ENCODE data around the gene AP4M1. TPM values are rescaled to one million over a fixed set of nuclear protein-coding genes. Genes with fewer than 3 reads are reported as not detected.
A peak's percentile ranks its signal among the peaks of the same experiment; 100 is the strongest.
"Not testable (repeated sequence)": the region's sequence is repeated elsewhere in the genome, so short reads cannot be mapped to it uniquely, and the experiment has no call there.

Gene AP4M1
- total and polyA plus RNA-seq, 3 donors from 2014 or later, result 39.1 to 54.7 (median 51.3) TPM

GRCh38 chr7:100127866-100128636 is 26.6 kb downstream of the AP4M1 start:
- H3K27ac ChIP-seq, result peak overlapping the region; percentile 87 to 97
- intact Hi-C loops (cut with DNase I; ENCODE audit: low total_unique reads), result loop anchor here (5.0 kb wide), 1 partner anchor 41 kb away; the partner anchor contains the start of gene COPS6
- TF ChIP-seq POLR2A (IDR thresholded peaks at IDR 0.05) (no peak), CTCF (IDR thresholded peaks at IDR 0.05) (no peak)
- peak overlapping the region; percentile 68 to 75 for H3K4me3 ChIP-seq
- DNase-seq, result peak; percentile 48
- H3K27me3 ChIP-seq, result no peaks in the 10 kb centered on the region
- H3K4me1 ChIP-seq, result peaks cover 17% of the 10 kb centered on the region
- WGBS, 2 donors, result 2 to 3% methylated on average over 18 to 37 of the region's 37 CpGs
- H3K9me3 ChIP-seq, result no peaks in the 10 kb centered on the region
- no peaks in the 10 kb centered on the region for H3K36me3 ChIP-seq (ENCODE audit: low read depth, missing control alignments)

DNA sequence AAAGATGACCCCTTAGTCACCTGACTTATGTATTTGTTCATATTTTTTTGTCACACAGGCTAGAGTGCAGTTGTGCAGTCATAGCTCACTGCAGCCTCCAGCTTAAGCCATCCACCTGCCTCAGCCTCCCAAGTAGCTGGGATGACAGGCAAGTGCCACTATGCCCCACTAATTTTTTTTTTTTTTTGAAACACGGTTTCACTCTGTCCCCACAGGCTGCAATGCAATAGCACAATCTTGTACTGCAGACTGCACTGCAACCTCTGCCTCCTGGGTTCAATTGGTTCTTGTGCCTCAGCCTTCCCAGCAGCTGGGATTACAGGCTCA is 27.2 kb downstream of the AP4M1 start:
- Histone ChIP-seq H3K27me3 (no peaks in the 10 kb centered on the region), H3K9me3 (no peaks in the 10 kb centered on the region), H3K27ac (no peak overlapping the region), H3K36me3 (ENCODE audit: low read depth, missing control alignments) (no peaks in the 10 kb centered on the region), H3K4me1 (peaks cover 18% of the 10 kb centered on the region), H3K4me3 (no peak overlapping the region)
- whole genome bisulfite sequencing, 2 donors, result 42 to 78% methylated on average over 1 of the region's 1 CpG
- intact Hi-C loops (cut with DNase I; ENCODE audit: low total_unique reads), result loop anchor here (5.0 kb wide), 1 partner anchor 41 kb away; the partner anchor contains the start of gene COPS6
- TF ChIP-seq CTCF (IDR thresholded peaks at IDR 0.05) (no peak), POLR2A (IDR thresholded peaks at IDR 0.05) (no peak)
- no peak for DNase-seq

DNA sequence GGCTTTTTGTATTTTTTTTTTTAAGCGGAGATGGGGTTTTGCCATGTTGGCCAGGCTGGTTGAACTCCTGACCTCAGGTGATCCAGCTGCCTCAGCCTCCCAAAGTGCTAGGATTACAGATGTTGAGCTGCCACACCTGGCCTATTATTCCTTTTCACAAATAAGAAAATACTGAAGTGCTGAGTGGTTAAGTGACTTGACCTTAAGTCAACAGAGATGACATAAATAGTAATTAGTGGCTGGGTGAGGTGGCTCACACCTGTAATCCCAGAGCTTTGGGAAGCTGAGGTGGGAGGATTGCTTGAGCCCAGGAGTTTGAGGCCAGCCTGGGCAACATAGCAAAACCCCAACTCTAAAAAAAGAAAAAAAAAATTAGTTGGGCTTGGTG is 28.8 kb downstream of the AP4M1 start:
- H3K4me3 ChIP-seq; H3K27ac ChIP-seq; intact Hi-C loops (cut with DNase I; ENCODE audit: low total_unique reads); H3K9me3 ChIP-seq; H3K27me3 ChIP-seq; H3K36me3 ChIP-seq (ENCODE audit: low read depth, missing control alignments); DNase-seq: not testable (repeated sequence)
- H3K4me1 ChIP-seq, result peaks cover 14% of the 10 kb centered on the region
- WGBS, 2 donors, result 93% methylated on average over 1 of the region's 1 CpG

DNA sequence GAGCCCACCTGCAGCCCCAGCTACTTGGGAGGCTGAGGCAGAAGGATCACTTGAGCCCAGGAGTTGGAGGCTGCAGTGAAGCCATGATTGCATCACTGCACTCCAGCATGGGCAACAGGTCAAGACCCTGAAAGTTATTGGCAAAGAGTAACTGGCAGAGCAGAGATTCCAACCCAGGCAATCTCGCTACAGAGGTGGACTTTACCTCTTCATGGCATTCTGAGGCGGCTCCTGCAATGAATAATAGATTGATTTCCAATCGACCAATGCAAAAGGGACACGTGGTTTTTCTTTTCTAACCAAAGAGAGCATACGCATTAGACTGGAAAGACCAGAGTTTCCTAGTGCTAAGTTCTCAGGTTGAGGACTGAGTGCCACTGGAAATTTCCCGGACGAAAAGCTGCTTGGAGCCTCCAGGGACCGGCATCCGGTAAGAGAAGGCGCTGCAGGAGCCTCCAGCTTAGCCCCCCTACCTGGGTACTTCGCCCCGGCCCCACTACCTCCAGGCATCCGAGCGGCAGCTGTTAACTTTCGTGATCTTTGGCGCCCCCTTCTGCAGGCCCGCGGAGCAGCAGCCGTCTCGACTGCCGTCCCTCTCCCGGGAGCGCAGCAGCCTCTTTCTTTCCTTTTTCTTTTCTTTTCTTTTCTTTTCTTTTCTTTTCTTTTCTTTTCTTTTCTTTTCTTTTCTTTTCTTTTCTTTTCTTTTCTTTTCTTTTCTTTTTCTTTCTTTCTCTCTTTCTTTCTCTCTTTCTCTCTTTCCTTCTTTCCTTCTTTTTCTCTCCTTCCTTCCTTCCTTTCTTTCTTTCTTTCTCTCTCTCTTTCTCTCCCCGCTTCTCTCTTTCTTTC is 29.4 kb downstream of the AP4M1 start:
- H3K9me3 ChIP-seq, result no peaks in the 10 kb centered on the region
- WGBS, 2 donors, result 9 to 13% methylated on average over 24 of the region's 24 CpGs
- DNase-seq, result peak; percentile 90
- no peak overlapping the region for H3K27ac ChIP-seq
- peaks cover 14% of the 10 kb centered on the region for H3K4me1 ChIP-seq
- intact Hi-C loops (cut with DNase I; ENCODE audit: low total_unique reads), result no loop called here
- no peaks in the 10 kb centered on the region for H3K36me3 ChIP-seq (ENCODE audit: low read depth, missing control alignments)
- no peaks in the 10 kb centered on the region for H3K27me3 ChIP-seq
- H3K4me3 ChIP-seq, result no peak overlapping the region
- TF ChIP-seq CTCF (IDR thresholded peaks at IDR 0.05) (peak; percentile 48 to 84 (median 83)), POLR2A (IDR thresholded peaks at IDR 0.05) (no peak)

GRCh38 chr7:100132126-100132525 is 30.7 kb downstream of the AP4M1 start:
- Histone ChIP-seq H3K9me3 (no peaks in the 10 kb centered on the region), H3K4me3 (no peak overlapping the region), H3K4me1 (peaks cover 14% of the 10 kb centered on the region), H3K27me3 (no peaks in the 10 kb centered on the region), H3K27ac (no peak overlapping the region), H3K36me3 (ENCODE audit: low read depth, missing control alignments) (no peaks in the 10 kb centered on the region)
- TF ChIP-seq POLR2A (IDR thresholded peaks at IDR 0.05) (no peak), CTCF (IDR thresholded peaks at IDR 0.05) (no peak)
- 79 to 80% methylated on average over 7 of the region's 7 CpGs for WGBS, 2 donors
- intact Hi-C loops (cut with DNase I; ENCODE audit: low total_unique reads), result no loop called here
- DNase-seq, result no peak
